OCI-LY3 (cell line): Measurements from ENCODE around the gene CCNG2.

Experiments
- H2AFZ ChIP-seq: fragments of 200-600, 300-600 bp; shearing (Covaris generic); 2 replicates; pipeline ENCODE4 v1.6.0; 2014; ENCODE audit warnings: antibody characterized with exemption, low read depth, low read length
- H3K27ac ChIP-seq: fragments of 200-600, 300-600 bp; sonication (generic); 2 replicates; pipeline ENCODE4 v1.5.1; 2014; ENCODE audit warnings: mild to moderate bottlenecking, low read length, moderate library complexity, mixed read lengths
- H3K27me3 ChIP-seq: fragments of 200-600, 300-600 bp; sonication (generic); 2 replicates; pipeline ENCODE4 v1.6.1; 2014; ENCODE audit warnings: low read depth, low read length, mixed read lengths
- H3K36me3 ChIP-seq: fragments of 200-600, 300-600 bp; sonication (generic); replicated peaks from 2 replicates; pipeline ENCODE3; 2014; ENCODE audit warnings: low read depth, low read length, mixed read lengths
- H3K4me1 ChIP-seq: fragments of 300-600, 200-600 bp; sonication (generic); 2 replicates; pipeline ENCODE4 v1.6.1; 2014; ENCODE audit warnings: low read length, mixed read lengths
- H3K4me2 ChIP-seq: fragments of 200-600, 300-600 bp; sonication (generic); 2 replicates; pipeline ENCODE4 v1.6.1; 2014; ENCODE audit warnings: low read length, mixed read lengths
- H3K4me3 ChIP-seq: fragments of 300-600, 200-600 bp; sonication (generic); 2 replicates; pipeline ENCODE4 v1.5.1; 2014; ENCODE audit warnings: antibody characterized with exemption, mild to moderate bottlenecking, low read length, moderate library complexity
- H3K79me2 ChIP-seq: fragments of 300-600, 200-600 bp; shearing (Covaris generic); 2 replicates; pipeline ENCODE4 v1.6.1; 2014; ENCODE audit warnings: mild to moderate bottlenecking, low read length, mixed read lengths
- H3K9ac ChIP-seq: fragments of 300-600, 200-600 bp; shearing (Covaris generic); 2 replicates; pipeline ENCODE4 v1.6.0; 2014; ENCODE audit warnings: mild to moderate bottlenecking, low read length, moderate library complexity
- H3K9me3 ChIP-seq: fragments of 200-600, 300-600 bp; shearing (Covaris generic); 2 replicates; pipeline ENCODE4 v1.6.1; 2014; ENCODE audit warnings: low read length, mixed read lengths; ENCODE audit not compliant: insufficient read depth
- H4K20me1 ChIP-seq: fragments of 200-600, 300-600 bp; sonication (generic); 2 replicates; pipeline ENCODE4 v1.6.1; 2016; ENCODE audit warnings: low read length, mixed read lengths; ENCODE audit not compliant: insufficient read depth
- CTCF ChIP-seq: fragments of 200-600, 300-600 bp; sonication (generic); IDR thresholded peaks from 2 replicates; pipeline ENCODE4 v1.5.1; 2014; ENCODE audit warnings: antibody characterized with exemption, low read length, low read depth
- EZH2phosphoT487 ChIP-seq: fragments of 200-600 bp; shearing (Covaris generic); IDR thresholded peaks from 2 replicates; pipeline ENCODE4 v1.6.1; 2018; ENCODE audit warnings: antibody characterized with exemption, mixed run types, low read depth

The CCNG2 gene

GRCh38 chr4:77141964-77142645 lies 14.9 kb upstream of the CCNG2 start:
- H3K27me3 ChIP-seq = 0 out of 2 replicates have a peak, but pooled peaks cover 4% of the 10 kb centered on the region
- H4K20me1 ChIP-seq = no peaks in the 10 kb centered on the region
- no peak overlapping the region for H3K4me2 ChIP-seq
- no peaks in the 10 kb centered on the region for H3K79me2 ChIP-seq
- no peak overlapping the region for H3K27ac ChIP-seq
- no peaks in the 10 kb centered on the region for H3K9me3 ChIP-seq
- TF ChIP-seq CTCF = no peak
- no peak for TF ChIP-seq EZH2phosphoT487
- H2AFZ ChIP-seq = no peak overlapping the region
- H3K4me3 ChIP-seq = no peak overlapping the region
- no peaks in the 10 kb centered on the region for H3K36me3 ChIP-seq
- no peak overlapping the region for H3K9ac ChIP-seq
- H3K4me1 ChIP-seq = no peaks in the 10 kb centered on the region

- Histone ChIP-seq H4K20me1 (no peaks in the 10 kb centered on the region), H3K27ac (no peak overlapping the region), H3K36me3 (no peaks in the 10 kb centered on the region), H3K9ac (no peak overlapping the region), H3K4me2 (no peak overlapping the region), H3K79me2 (no peaks in the 10 kb centered on the region), H3K4me1 (no peaks in the 10 kb centered on the region), H3K27me3 (0 out of 2 replicates have a peak, but pooled peaks cover 4% of the 10 kb centered on the region), H3K9me3 (no peaks in the 10 kb centered on the region), H3K4me3 (no peak overlapping the region), H2AFZ (no peak overlapping the region)
- TF ChIP-seq EZH2phosphoT487 (no peak), CTCF (no peak)
Observed at GRCh38 chr4:77142646-77143028, 14.4 kb upstream of the CCNG2 start.

- Histone ChIP-seq H3K79me2 (no peaks in the 10 kb centered on the region), H3K36me3 (no peaks in the 10 kb centered on the region), H4K20me1 (no peaks in the 10 kb centered on the region), H3K9ac (no peak overlapping the region), H3K4me2 (no peak overlapping the region), H3K4me1 (no peaks in the 10 kb centered on the region), H3K27ac (no peak overlapping the region), H3K4me3 (no peak overlapping the region), H2AFZ (no peak overlapping the region), H3K27me3 (0 out of 2 replicates have a peak, but pooled peaks cover 4% of the 10 kb centered on the region), H3K9me3 (no peaks in the 10 kb centered on the region)
- TF ChIP-seq EZH2phosphoT487 (no peak), CTCF (no peak)
Observed at GRCh38 chr4:77143091-77143490, 13.9 kb upstream of the CCNG2 start.

GRCh38 chr4:77145842-77146185 lies 11.2 kb upstream of the CCNG2 start:
- Histone ChIP-seq H3K27ac (no peak overlapping the region), H3K27me3 (no peaks in the 10 kb centered on the region), H3K36me3 (no peaks in the 10 kb centered on the region), H3K9me3 (no peaks in the 10 kb centered on the region), H4K20me1 (no peaks in the 10 kb centered on the region), H3K9ac (no peak overlapping the region), H3K4me1 (no peaks in the 10 kb centered on the region), H3K79me2 (no peaks in the 10 kb centered on the region), H3K4me2 (no peak overlapping the region), H2AFZ (no peak overlapping the region), H3K4me3 (no peak overlapping the region)
- TF ChIP-seq EZH2phosphoT487 = no peak
- no peak for TF ChIP-seq CTCF
